ENCODE measurements around the gene TAL1.

DNA sequence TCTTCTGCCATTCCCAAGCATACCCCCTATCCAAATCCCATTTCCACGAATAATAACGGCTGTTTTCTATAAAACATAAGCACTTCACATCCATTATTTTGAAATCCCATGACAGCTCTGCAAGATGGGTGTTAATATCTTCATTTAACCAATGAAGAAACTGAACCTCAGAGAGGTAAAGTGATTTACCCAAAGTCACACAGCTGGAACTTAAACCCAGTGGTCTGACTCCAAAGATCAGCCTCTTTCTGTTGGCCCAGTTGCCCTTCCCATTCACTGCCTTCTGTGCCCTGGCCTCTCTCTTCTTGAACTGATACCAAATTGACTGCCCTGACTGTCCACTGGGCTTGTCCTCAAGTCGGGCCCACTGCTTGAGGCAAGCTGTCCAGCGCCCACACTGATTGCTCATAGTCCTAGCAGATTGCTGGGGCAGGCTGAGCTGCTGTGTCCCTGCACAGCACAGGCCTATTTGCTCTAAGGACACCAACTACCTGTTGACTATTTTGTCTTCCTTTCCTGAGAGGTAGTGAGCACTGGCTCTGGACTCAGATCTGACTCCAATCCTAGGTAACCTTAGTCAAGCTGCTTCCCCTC is 19.3 kb downstream of the TAL1 start:
- TF ChIP-seq, protein P1, sequence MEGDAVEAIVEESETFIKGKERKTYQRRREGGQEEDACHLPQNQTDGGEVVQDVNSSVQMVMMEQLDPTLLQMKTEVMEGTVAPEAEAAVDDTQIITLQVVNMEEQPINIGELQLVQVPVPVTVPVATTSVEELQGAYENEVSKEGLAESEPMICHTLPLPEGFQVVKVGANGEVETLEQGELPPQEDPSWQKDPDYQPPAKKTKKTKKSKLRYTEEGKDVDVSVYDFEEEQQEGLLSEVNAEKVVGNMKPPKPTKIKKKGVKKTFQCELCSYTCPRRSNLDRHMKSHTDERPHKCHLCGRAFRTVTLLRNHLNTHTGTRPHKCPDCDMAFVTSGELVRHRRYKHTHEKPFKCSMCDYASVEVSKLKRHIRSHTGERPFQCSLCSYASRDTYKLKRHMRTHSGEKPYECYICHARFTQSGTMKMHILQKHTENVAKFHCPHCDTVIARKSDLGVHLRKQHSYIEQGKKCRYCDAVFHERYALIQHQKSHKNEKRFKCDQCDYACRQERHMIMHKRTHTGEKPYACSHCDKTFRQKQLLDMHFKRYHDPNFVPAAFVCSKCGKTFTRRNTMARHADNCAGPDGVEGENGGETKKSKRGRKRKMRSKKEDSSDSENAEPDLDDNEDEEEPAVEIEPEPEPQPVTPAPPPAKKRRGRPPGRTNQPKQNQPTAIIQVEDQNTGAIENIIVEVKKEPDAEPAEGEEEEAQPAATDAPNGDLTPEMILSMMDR (conservative IDR thresholded peaks at IDR 0.05 in 1 of 2, IDR thresholded peaks at IDR 0.05 in 1 of 2; ENCODE audit: low read depth in 1 of 2, low read length in 2 of 2): no peak
- TF ChIP-seq EZH2 (IDR thresholded peaks at IDR 0.05; ENCODE audit: low read length, missing control alignments): no peak

Data from fibroblast of lung (primary cell).